ENCODE results near the gene SGSM1. TPM values are rescaled to one million over a fixed set of nuclear protein-coding genes. Genes with fewer than 3 reads are reported as not detected.

Gene SGSM1
- total and polyA plus RNA-seq, 9 of the 15 experiments (the other 6 are each of a cell fraction or from before 2014, with no cell fraction given), result not detected

- TF ChIP-seq PBX2 (CRISPR knock-in tag; IDR thresholded peaks at IDR 0.05; ENCODE audit: low read depth) (no peak), PBX2 (tag; conservative IDR thresholded peaks at IDR 0.05; ENCODE audit: low read depth) (no peak), ZNF518B (CRISPR knock-in tag; IDR thresholded peaks at IDR 0.05) (no peak), HMG20A (CRISPR knock-in tag; conservative IDR thresholded peaks at IDR 0.05) (no peak), MAFG (tag; conservative IDR thresholded peaks at IDR 0.05) (peak; percentile 34; the same call in 1 of the 2 replicates), KLF16 (IDR thresholded peaks at IDR 0.05) (no peak), U2AF2 (optimal IDR thresholded peaks at IDR 0.05; ENCODE audit: low read depth, low read length) (no peak), CEBPZ (IDR thresholded peaks at IDR 0.05; ENCODE audit: borderline replicate concordance, low read depth, low read length) (no peak), HMGXB4 (CRISPR knock-in tag; IDR thresholded peaks at IDR 0.05) (no peak), E2F4 (CRISPR knock-in tag; IDR thresholded peaks at IDR 0.05; ENCODE audit: low read depth) (no peak)
Observed at GRCh38 chr22:24920029-24920428, 114.0 kb downstream of the SGSM1 start (continued).
